Measurements from ENCODE around the gene PIGU.

DNA sequence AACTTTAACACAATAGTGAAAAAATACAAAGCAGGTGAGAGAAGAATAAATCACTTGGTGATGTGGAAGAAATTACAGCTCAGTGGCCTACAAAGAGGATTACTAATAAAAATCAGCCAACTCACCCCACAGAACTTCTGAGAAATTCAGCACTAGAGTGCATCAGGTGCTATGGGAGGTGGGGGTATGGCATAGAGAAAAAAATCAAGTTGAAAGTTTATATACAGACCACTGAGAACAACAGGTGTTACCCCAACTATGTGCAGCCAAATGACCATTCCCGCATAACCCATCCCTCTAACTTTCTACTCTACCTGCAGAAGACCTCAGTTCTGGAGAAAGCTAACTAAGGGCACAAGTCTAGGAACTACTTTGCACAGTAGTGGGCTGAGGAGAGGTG, 47.0 kb downstream of the PIGU start:
- TF ChIP-seq, protein P1, sequence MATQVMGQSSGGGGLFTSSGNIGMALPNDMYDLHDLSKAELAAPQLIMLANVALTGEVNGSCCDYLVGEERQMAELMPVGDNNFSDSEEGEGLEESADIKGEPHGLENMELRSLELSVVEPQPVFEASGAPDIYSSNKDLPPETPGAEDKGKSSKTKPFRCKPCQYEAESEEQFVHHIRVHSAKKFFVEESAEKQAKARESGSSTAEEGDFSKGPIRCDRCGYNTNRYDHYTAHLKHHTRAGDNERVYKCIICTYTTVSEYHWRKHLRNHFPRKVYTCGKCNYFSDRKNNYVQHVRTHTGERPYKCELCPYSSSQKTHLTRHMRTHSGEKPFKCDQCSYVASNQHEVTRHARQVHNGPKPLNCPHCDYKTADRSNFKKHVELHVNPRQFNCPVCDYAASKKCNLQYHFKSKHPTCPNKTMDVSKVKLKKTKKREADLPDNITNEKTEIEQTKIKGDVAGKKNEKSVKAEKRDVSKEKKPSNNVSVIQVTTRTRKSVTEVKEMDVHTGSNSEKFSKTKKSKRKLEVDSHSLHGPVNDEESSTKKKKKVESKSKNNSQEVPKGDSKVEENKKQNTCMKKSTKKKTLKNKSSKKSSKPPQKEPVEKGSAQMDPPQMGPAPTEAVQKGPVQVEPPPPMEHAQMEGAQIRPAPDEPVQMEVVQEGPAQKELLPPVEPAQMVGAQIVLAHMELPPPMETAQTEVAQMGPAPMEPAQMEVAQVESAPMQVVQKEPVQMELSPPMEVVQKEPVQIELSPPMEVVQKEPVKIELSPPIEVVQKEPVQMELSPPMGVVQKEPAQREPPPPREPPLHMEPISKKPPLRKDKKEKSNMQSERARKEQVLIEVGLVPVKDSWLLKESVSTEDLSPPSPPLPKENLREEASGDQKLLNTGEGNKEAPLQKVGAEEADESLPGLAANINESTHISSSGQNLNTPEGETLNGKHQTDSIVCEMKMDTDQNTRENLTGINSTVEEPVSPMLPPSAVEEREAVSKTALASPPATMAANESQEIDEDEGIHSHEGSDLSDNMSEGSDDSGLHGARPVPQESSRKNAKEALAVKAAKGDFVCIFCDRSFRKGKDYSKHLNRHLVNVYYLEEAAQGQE (IDR thresholded peaks at IDR 0.05; ENCODE audit: insufficient replicate concordance, low read depth) = no peak
- no peak for TF ChIP-seq GABPA (IDR thresholded peaks at IDR 0.05; ENCODE audit: low read depth)

Measured in HL-60 (cell line).